Measurements from ENCODE around the gene WDR87.

The WDR87 gene

GRCh38 chr19:37903096-37903495, 3.3 kb downstream of the WDR87 start:
- H3K27me3 ChIP-seq (ENCODE audit: low read depth, low read length) = no peaks in the 10 kb centered on the region
- H3K4me1 ChIP-seq (ENCODE audit: low read length) = peaks cover 17% of the 10 kb centered on the region
- H3K27ac ChIP-seq (ENCODE audit: low read length) = no peak overlapping the region
- TF ChIP-seq EZH2phosphoT487 (IDR thresholded peaks at IDR 0.05; ENCODE audit: low read depth) = no peak
- TF ChIP-seq CTCF (IDR thresholded peaks at IDR 0.05; ENCODE audit: low read depth, low read length) = no peak
- no peaks in the 10 kb centered on the region for H3K36me3 ChIP-seq (replicated peaks; ENCODE audit: low read depth, low read length)
- no peaks in the 10 kb centered on the region for H4K20me1 ChIP-seq (ENCODE audit: insufficient read depth, low read length)
- H3K79me2 ChIP-seq (ENCODE audit: low read length) = peaks cover 9% of the 10 kb centered on the region
- H3K4me3 ChIP-seq (ENCODE audit: low read length) = no peak overlapping the region
- H2AFZ ChIP-seq (ENCODE audit: low read depth, low read length) = no peak overlapping the region
- H3K9me3 ChIP-seq (ENCODE audit: insufficient read depth, low read length) = no peaks in the 10 kb centered on the region
- H3K9ac ChIP-seq (ENCODE audit: low read length) = no peak overlapping the region
- no peak overlapping the region for H3K4me2 ChIP-seq (ENCODE audit: low read length)

DNA sequence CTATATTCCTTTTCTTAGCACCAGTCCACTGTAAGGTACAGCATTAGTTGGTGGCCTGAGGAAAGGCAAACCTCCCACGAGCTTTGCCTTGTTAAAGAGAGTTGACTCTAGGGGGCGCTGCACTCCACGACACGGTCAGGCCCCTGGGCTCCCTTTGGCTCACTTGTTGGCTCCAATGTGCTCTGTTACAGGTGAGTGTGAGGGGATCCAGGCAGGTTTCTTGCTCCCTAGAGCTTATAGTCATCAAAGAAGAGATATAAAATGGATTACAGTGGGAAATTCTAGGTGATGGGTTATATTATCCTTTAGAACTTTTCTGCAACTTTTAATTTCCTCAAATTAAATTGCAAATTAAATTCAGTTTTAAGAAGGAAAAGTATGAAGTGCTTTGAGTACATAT, 3.7 kb downstream of the WDR87 start:
- no peaks in the 10 kb centered on the region for H3K27me3 ChIP-seq (ENCODE audit: low read depth, low read length)
- no peaks in the 10 kb centered on the region for H4K20me1 ChIP-seq (ENCODE audit: insufficient read depth, low read length)
- H3K4me2 ChIP-seq (ENCODE audit: low read length) = no peak overlapping the region
- no peak overlapping the region for H3K4me3 ChIP-seq (ENCODE audit: low read length)
- H3K4me1 ChIP-seq (ENCODE audit: low read length) = peaks cover 12% of the 10 kb centered on the region
- no peak overlapping the region for H2AFZ ChIP-seq (ENCODE audit: low read depth, low read length)
- H3K36me3 ChIP-seq (replicated peaks; ENCODE audit: low read depth, low read length) = no peaks in the 10 kb centered on the region
- TF ChIP-seq CTCF (IDR thresholded peaks at IDR 0.05; ENCODE audit: low read depth, low read length) = peak; percentile 97
- TF ChIP-seq EZH2phosphoT487 (IDR thresholded peaks at IDR 0.05; ENCODE audit: low read depth) = no peak
- H3K9me3 ChIP-seq (ENCODE audit: insufficient read depth, low read length) = no peaks in the 10 kb centered on the region
- H3K79me2 ChIP-seq (ENCODE audit: low read length) = peaks cover 5% of the 10 kb centered on the region
- H3K9ac ChIP-seq (ENCODE audit: low read length) = no peak overlapping the region
- H3K27ac ChIP-seq (ENCODE audit: low read length) = no peak overlapping the region

DNA sequence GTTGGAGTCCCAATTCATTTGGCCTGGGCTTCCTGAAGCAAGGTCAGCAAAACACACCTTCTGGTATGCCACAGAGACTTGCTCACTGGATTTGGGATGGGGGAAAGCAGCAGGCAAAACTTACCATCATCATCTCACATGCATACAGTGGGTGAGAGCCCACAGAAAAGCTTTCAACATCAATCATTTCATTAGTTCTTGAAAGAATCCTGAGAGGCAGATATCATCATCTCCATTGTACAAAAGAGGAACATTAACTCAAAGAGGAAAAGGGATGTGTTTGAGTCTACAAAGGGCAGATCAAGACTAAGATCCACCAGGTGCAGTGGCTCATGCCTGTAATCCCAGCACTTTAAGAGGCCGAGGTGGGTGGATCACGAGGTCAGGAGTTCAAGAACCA, 6.4 kb downstream of the WDR87 start:
- H3K27ac ChIP-seq (ENCODE audit: low read length) = no peak overlapping the region
- peaks cover 5% of the 10 kb centered on the region for H3K4me1 ChIP-seq (ENCODE audit: low read length)
- no peaks in the 10 kb centered on the region for H3K36me3 ChIP-seq (replicated peaks; ENCODE audit: low read depth, low read length)
- H4K20me1 ChIP-seq (ENCODE audit: insufficient read depth, low read length) = no peaks in the 10 kb centered on the region
- H2AFZ ChIP-seq (ENCODE audit: low read depth, low read length) = 0 out of 2 replicates have a peak overlapping the region, but pooled peaks have one; percentile 15
- H3K79me2 ChIP-seq (ENCODE audit: low read length) = no peaks in the 10 kb centered on the region
- no peaks in the 10 kb centered on the region for H3K27me3 ChIP-seq (ENCODE audit: low read depth, low read length)
- H3K4me3 ChIP-seq (ENCODE audit: low read length) = no peak overlapping the region
- no peaks in the 10 kb centered on the region for H3K9me3 ChIP-seq (ENCODE audit: insufficient read depth, low read length)
- H3K9ac ChIP-seq (ENCODE audit: low read length) = no peak overlapping the region
- no peak overlapping the region for H3K4me2 ChIP-seq (ENCODE audit: low read length)
- no peak for TF ChIP-seq EZH2phosphoT487 (IDR thresholded peaks at IDR 0.05; ENCODE audit: low read depth)
- no peak for TF ChIP-seq CTCF (IDR thresholded peaks at IDR 0.05; ENCODE audit: low read depth, low read length)

GRCh38 chr19:37899453-37899852, 6.9 kb downstream of the WDR87 start:
- H3K79me2 ChIP-seq (ENCODE audit: low read length) = no peaks in the 10 kb centered on the region
- H2AFZ ChIP-seq (ENCODE audit: low read depth, low read length) = no peak overlapping the region
- H3K27ac ChIP-seq (ENCODE audit: low read length) = no peak overlapping the region

More at GRCh38 chr19:37899453-37899852, 6.9 kb downstream of the WDR87 start:
- TF ChIP-seq CTCF (IDR thresholded peaks at IDR 0.05; ENCODE audit: low read depth, low read length) = no peak
- no peak for TF ChIP-seq EZH2phosphoT487 (IDR thresholded peaks at IDR 0.05; ENCODE audit: low read depth)
- Histone ChIP-seq H3K4me2 (ENCODE audit: low read length) (no peak overlapping the region), H3K36me3 (replicated peaks; ENCODE audit: low read depth, low read length) (no peaks in the 10 kb centered on the region), H4K20me1 (ENCODE audit: insufficient read depth, low read length) (no peaks in the 10 kb centered on the region), H3K27me3 (ENCODE audit: low read depth, low read length) (no peaks in the 10 kb centered on the region), H3K4me3 (ENCODE audit: low read length) (no peak overlapping the region), H3K4me1 (ENCODE audit: low read length) (peaks cover 5% of the 10 kb centered on the region), H3K9me3 (ENCODE audit: insufficient read depth, low read length) (no peaks in the 10 kb centered on the region), H3K9ac (ENCODE audit: low read length) (no peak overlapping the region)
